ENCODE measurements around the gene FYCO1.

Gene FYCO1

GRCh38 chr3:45909542-45909941 is 86.1 kb downstream of the FYCO1 start:
- H3K4me3 ChIP-seq (ENCODE audit: low read depth, low read length), result no peak overlapping the region
- no peak overlapping the region for H2BK5ac ChIP-seq (ENCODE audit: low read depth, low read length, poor library complexity)
- no peak overlapping the region for H2AFZ ChIP-seq (ENCODE audit: insufficient read depth, low read length, poor library complexity)
- no peaks in the 10 kb centered on the region for H3K9me3 ChIP-seq (ENCODE audit: insufficient read depth, low read depth, low read length)
- H4K8ac ChIP-seq (ENCODE audit: low read depth, low read length), result no peak overlapping the region
- DNase-seq, result no peak
- H3K79me1 ChIP-seq (ENCODE audit: low read length), result no peaks in the 10 kb centered on the region
- no peaks in the 10 kb centered on the region for H3K79me2 ChIP-seq (ENCODE audit: control insufficient read depth, insufficient read depth, low read length, poor library complexity)
- H3K14ac ChIP-seq (ENCODE audit: low read length), result no peak overlapping the region
- H3K4me2 ChIP-seq (ENCODE audit: low read length), result no peak overlapping the region
- H3K4ac ChIP-seq (ENCODE audit: low read depth, low read length), result no peak overlapping the region
- no peak overlapping the region for H2AK5ac ChIP-seq (ENCODE audit: low read length)
- H3K23ac ChIP-seq (ENCODE audit: low read length), result no peak overlapping the region
- no CpG with 5 or more reads among the region's 6 CpGs for WGBS (ENCODE audit: extremely low coverage, insufficient coverage, insufficient read length)
- H4K91ac ChIP-seq (ENCODE audit: low read depth, low read length), result no peak overlapping the region
- H3K27me3 ChIP-seq (ENCODE audit: insufficient read depth, low read length), result no peaks in the 10 kb centered on the region
- no peak overlapping the region for H3K27ac ChIP-seq (ENCODE audit: low read depth, low read length)
- no peak overlapping the region for H2BK120ac ChIP-seq (ENCODE audit: insufficient read depth, low read length, poor library complexity)
- H3K18ac ChIP-seq (ENCODE audit: low read length), result no peak overlapping the region
- peaks cover 0 to 3% of the 10 kb centered on the region in 2 experiments for H3K4me1 ChIP-seq (ENCODE audit: control insufficient read depth in 1 of 2, insufficient read depth in 2 of 2, low read length in 2 of 2)
- no peak overlapping the region for H3K9ac ChIP-seq (ENCODE audit: low read length)
- H3K36me3 ChIP-seq (ENCODE audit: control insufficient read depth in 1 of 2, insufficient read depth in 2 of 2, low read length in 2 of 2), result no peaks in the 10 kb centered on the region
- H2BK12ac ChIP-seq (ENCODE audit: low read length), result no peak overlapping the region
- no peak overlapping the region for H4K12ac ChIP-seq (ENCODE audit: low read depth, low read length)

DNA sequence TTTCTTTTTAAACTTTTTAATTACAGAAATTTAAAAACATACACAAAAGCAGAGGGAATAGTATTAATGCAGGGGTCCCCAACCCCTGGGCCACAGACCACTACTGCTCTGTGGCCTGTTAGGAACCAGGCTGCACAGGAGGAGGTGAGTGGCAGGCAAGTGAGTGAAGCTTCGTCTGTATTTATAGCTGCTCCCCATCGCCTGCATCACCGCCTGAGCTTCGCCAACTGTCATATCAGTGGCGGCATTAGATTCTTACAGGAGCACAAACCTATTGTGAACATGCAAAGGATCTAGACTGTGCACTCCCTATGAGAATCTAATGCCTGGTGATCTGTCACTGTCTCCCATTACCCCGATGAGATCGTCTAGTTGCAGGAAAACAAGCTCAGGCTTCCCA is 86.9 kb downstream of the FYCO1 start:
- H3K9ac ChIP-seq (ENCODE audit: low read length), result no peak overlapping the region
- H3K27ac ChIP-seq (ENCODE audit: low read depth, low read length), result no peak overlapping the region
- H3K36me3 ChIP-seq (ENCODE audit: control insufficient read depth in 1 of 2, insufficient read depth in 2 of 2, low read length in 2 of 2), result no peaks in the 10 kb centered on the region
- H2AFZ ChIP-seq (ENCODE audit: insufficient read depth, low read length, poor library complexity), result no peak overlapping the region
- no peaks in the 10 kb centered on the region for H3K79me1 ChIP-seq (ENCODE audit: low read length)
- no CpG with 5 or more reads among the region's 7 CpGs for WGBS (ENCODE audit: extremely low coverage, insufficient coverage, insufficient read length)
- H2AK5ac ChIP-seq (ENCODE audit: low read length), result no peak overlapping the region
- H3K23ac ChIP-seq (ENCODE audit: low read length), result no peak overlapping the region
- no peak for DNase-seq
- H2BK12ac ChIP-seq (ENCODE audit: low read length), result no peak overlapping the region
- H3K4me1 ChIP-seq (ENCODE audit: control insufficient read depth in 1 of 2, insufficient read depth in 2 of 2, low read length in 2 of 2), result peaks cover 0 to 3% of the 10 kb centered on the region in 2 experiments
- no peak overlapping the region for H3K4ac ChIP-seq (ENCODE audit: low read depth, low read length)
- no peak overlapping the region for H3K4me2 ChIP-seq (ENCODE audit: low read length)
- H3K27me3 ChIP-seq (ENCODE audit: insufficient read depth, low read length), result no peaks in the 10 kb centered on the region
- H3K18ac ChIP-seq (ENCODE audit: low read length), result no peak overlapping the region
- H4K8ac ChIP-seq (ENCODE audit: low read depth, low read length), result no peak overlapping the region
- no peak overlapping the region for H3K4me3 ChIP-seq (ENCODE audit: low read depth, low read length)
- H2BK120ac ChIP-seq (ENCODE audit: insufficient read depth, low read length, poor library complexity), result no peak overlapping the region
- H4K12ac ChIP-seq (ENCODE audit: low read depth, low read length), result no peak overlapping the region
- no peaks in the 10 kb centered on the region for H3K9me3 ChIP-seq (ENCODE audit: insufficient read depth, low read depth, low read length)
- no peak overlapping the region for H4K91ac ChIP-seq (ENCODE audit: low read depth, low read length)
- H2BK5ac ChIP-seq (ENCODE audit: low read depth, low read length, poor library complexity), result no peak overlapping the region
- no peak overlapping the region for H3K14ac ChIP-seq (ENCODE audit: low read length)
- no peaks in the 10 kb centered on the region for H3K79me2 ChIP-seq (ENCODE audit: control insufficient read depth, insufficient read depth, low read length, poor library complexity)

DNA sequence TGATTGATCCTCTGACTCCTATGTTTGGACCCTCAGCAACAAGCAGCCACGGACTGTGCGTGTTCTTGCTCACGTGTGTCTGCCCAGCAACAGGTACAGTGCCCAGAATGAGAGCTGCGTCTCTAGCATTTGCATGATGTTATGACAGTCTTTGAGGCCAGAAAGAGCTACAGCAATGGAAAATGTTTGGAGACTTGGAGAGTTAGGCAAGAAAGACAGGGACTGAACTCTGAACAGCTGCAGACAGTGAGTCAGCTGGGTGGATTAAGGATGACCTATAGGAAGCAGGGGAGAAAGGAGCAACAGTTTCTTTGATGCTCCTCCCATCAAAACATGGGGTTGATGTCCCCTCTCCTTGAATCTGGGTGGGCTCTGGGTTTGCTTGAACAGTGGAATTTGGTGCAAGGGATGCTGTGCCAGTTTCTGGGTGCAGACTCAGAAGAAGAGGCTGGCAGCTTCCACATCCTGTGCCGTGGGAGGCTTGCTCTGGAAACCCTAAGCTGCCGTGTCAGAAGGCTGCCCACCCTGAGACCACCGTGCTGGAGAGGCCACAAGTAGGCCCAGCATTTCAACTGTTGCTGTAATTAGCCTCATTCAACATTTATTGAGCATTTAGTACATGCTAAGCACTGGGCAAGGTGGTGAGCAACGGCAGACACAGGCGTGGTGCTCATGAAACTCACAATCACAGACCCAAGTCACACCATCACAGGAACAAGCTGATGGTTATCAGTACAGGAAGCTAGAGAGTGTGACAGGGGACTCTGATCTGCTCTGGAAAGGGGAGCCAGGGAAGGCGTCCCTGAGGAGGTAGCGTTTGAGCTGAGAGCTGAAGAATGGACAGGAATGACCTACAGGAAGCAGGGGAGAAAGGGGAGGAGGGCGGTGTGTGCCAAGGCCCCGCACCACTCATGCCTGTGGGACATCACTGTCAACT is 87.6 kb downstream of the FYCO1 start:
- Histone ChIP-seq H3K9ac (ENCODE audit: low read length) (no peak overlapping the region), H3K9me3 (ENCODE audit: insufficient read depth, low read depth, low read length) (peaks cover 2% of the 10 kb centered on the region), H3K79me1 (ENCODE audit: low read length) (no peaks in the 10 kb centered on the region), H2BK12ac (ENCODE audit: low read length) (no peak overlapping the region), H4K91ac (ENCODE audit: low read depth, low read length) (no peak overlapping the region), H3K4me2 (ENCODE audit: low read length) (no peak overlapping the region), H3K4me1 (ENCODE audit: control insufficient read depth in 1 of 2, insufficient read depth in 2 of 2, low read length in 2 of 2) (peaks cover 0 to 3% of the 10 kb centered on the region in 2 experiments), H2AK5ac (ENCODE audit: low read length) (no peak overlapping the region), H3K36me3 (ENCODE audit: control insufficient read depth in 1 of 2, insufficient read depth in 2 of 2, low read length in 2 of 2) (no peaks in the 10 kb centered on the region), H3K4me3 (ENCODE audit: low read depth, low read length) (peak overlapping the region; percentile 26), H2BK5ac (ENCODE audit: low read depth, low read length, poor library complexity) (no peak overlapping the region), H3K23ac (ENCODE audit: low read length) (no peak overlapping the region), H3K27ac (ENCODE audit: low read depth, low read length) (no peak overlapping the region), H3K14ac (ENCODE audit: low read length) (no peak overlapping the region), H2BK120ac (ENCODE audit: insufficient read depth, low read length, poor library complexity) (no peak overlapping the region), H3K18ac (ENCODE audit: low read length) (no peak overlapping the region), H3K79me2 (ENCODE audit: control insufficient read depth, insufficient read depth, low read length, poor library complexity) (no peaks in the 10 kb centered on the region), H4K12ac (ENCODE audit: low read depth, low read length) (no peak overlapping the region), H3K4ac (ENCODE audit: low read depth, low read length) (no peak overlapping the region), H2AFZ (ENCODE audit: insufficient read depth, low read length, poor library complexity) (no peak overlapping the region), H3K27me3 (ENCODE audit: insufficient read depth, low read length) (no peaks in the 10 kb centered on the region), H4K8ac (ENCODE audit: low read depth, low read length) (no peak overlapping the region)
- no peak for DNase-seq
- WGBS (ENCODE audit: extremely low coverage, insufficient coverage, insufficient read length), result no CpG with 5 or more reads among the region's 13 CpGs

GRCh38 chr3:45906681-45907407 is 88.8 kb downstream of the FYCO1 start:
- Histone ChIP-seq H2AFZ (ENCODE audit: insufficient read depth, low read length, poor library complexity) (no peak overlapping the region), H4K91ac (ENCODE audit: low read depth, low read length) (no peak overlapping the region), H3K23ac (ENCODE audit: low read length) (no peak overlapping the region), H3K27ac (ENCODE audit: low read depth, low read length) (no peak overlapping the region), H3K4me1 (ENCODE audit: control insufficient read depth in 1 of 2, insufficient read depth in 2 of 2, low read length in 2 of 2) (peaks cover 0 to 3% of the 10 kb centered on the region in 2 experiments), H2BK5ac (ENCODE audit: low read depth, low read length, poor library complexity) (no peak overlapping the region), H4K8ac (ENCODE audit: low read depth, low read length) (no peak overlapping the region), H3K4me2 (ENCODE audit: low read length) (no peak overlapping the region), H3K79me2 (ENCODE audit: control insufficient read depth, insufficient read depth, low read length, poor library complexity) (no peaks in the 10 kb centered on the region), H3K36me3 (ENCODE audit: control insufficient read depth in 1 of 2, insufficient read depth in 2 of 2, low read length in 2 of 2) (no peaks in the 10 kb centered on the region), H3K4ac (ENCODE audit: low read depth, low read length) (no peak overlapping the region), H2BK120ac (ENCODE audit: insufficient read depth, low read length, poor library complexity) (no peak overlapping the region), H2BK12ac (ENCODE audit: low read length) (no peak overlapping the region), H3K79me1 (ENCODE audit: low read length) (no peaks in the 10 kb centered on the region), H3K4me3 (ENCODE audit: low read depth, low read length) (no peak overlapping the region), H3K14ac (ENCODE audit: low read length) (no peak overlapping the region), H3K9me3 (ENCODE audit: insufficient read depth, low read depth, low read length) (peaks cover 2% of the 10 kb centered on the region), H3K9ac (ENCODE audit: low read length) (no peak overlapping the region), H2AK5ac (ENCODE audit: low read length) (no peak overlapping the region), H4K12ac (ENCODE audit: low read depth, low read length) (no peak overlapping the region), H3K18ac (ENCODE audit: low read length) (no peak overlapping the region), H3K27me3 (ENCODE audit: insufficient read depth, low read length) (no peaks in the 10 kb centered on the region)
- WGBS (ENCODE audit: extremely low coverage, insufficient coverage, insufficient read length), result no CpG with 5 or more reads among the region's 9 CpGs
- DNase-seq, result peak in 1 of 2 donors; percentile 36

All from trophoblast cell (in vitro differentiated cells and primary cell).